H1 (cell line): ENCODE measurements around the gene UHRF2. TPM values are rescaled to one million over a fixed set of nuclear protein-coding genes. Genes with fewer than 3 reads are reported as not detected.

Experiments
- CTCF ChIA-PET: fragments of 300-600 bp; sonication (Branson Sonifier 250); formaldehyde crosslinking; loops from one replicate; lab custom pipeline; 2021; ENCODE audit not compliant: partially characterized antibody; lab: Charles Lee
- POLR2A ChIA-PET: fragments of 300-600 bp; sonication (Branson Sonifier 250); formaldehyde crosslinking; loops from one replicate; lab custom pipeline; 2021; ENCODE audit warnings: inconsistent platforms; ENCODE audit not compliant: partially characterized antibody; lab: Charles Lee
- DNase-seq, 2 experiments: peaks; one replicate each; pipeline versions ENCODE4 v3.0.0 to v3.0.0-alpha.2; 2010 to 2022; ENCODE audit warnings: low spot score in 2 of 2, low read depth in 1 of 2, mixed read lengths in 1 of 2
- FAIRE-seq: peaks from 2 replicates; lab custom pipeline; 2011; peaks lifted over from hg19 to GRCh38; lab: Jason Lieb, UNC
- H2AFZ ChIP-seq: 2 replicates; pipeline ENCODE4 v1.8.1; 2012; ENCODE audit warnings: low read length, inconsistent platforms
- H2AK5ac ChIP-seq: 2 replicates; pipeline ENCODE4 v1.6.1; 2013; ENCODE audit warnings: low read depth, low read length
- H2BK120ac ChIP-seq: replicated peaks from 2 replicates; pipeline ENCODE3; 2013; ENCODE audit warnings: low read depth, low read length, inconsistent platforms
- H2BK12ac ChIP-seq: 2 replicates; pipeline ENCODE4 v1.6.1; 2013; ENCODE audit warnings: low read depth, low read length
- H2BK15ac ChIP-seq: 2 replicates; pipeline ENCODE4 v1.6.1; 2013; ENCODE audit warnings: low read length
- H2BK20ac ChIP-seq: 2 replicates; pipeline ENCODE4 v1.6.1; 2013; ENCODE audit warnings: low read length
- H2BK5ac ChIP-seq: 2 replicates; pipeline ENCODE4 v1.6.1; 2013; ENCODE audit warnings: low read depth, low read length
- H3K14ac ChIP-seq: 2 replicates; pipeline ENCODE4 v1.6.1; 2013; ENCODE audit warnings: inconsistent platforms; ENCODE audit not compliant: insufficient read length
- H3K18ac ChIP-seq: 2 replicates; pipeline ENCODE4 v1.6.1; 2013; ENCODE audit warnings: low read length; ENCODE audit errors: extremely low read depth
- H3K23ac ChIP-seq: 2 replicates; pipeline ENCODE4 v1.6.1; 2013; ENCODE audit warnings: inconsistent platforms; ENCODE audit not compliant: insufficient read length
- H3K23me2 ChIP-seq: 2 replicates; pipeline ENCODE4 v1.6.1; 2013; ENCODE audit warnings: low read depth, low read length
- H3K27ac ChIP-seq: 2 replicates; pipeline ENCODE4 v1.6.1; 2011; ENCODE audit warnings: low read depth, low read length, inconsistent platforms
- H3K27me3 ChIP-seq, 4 experiments: replicated peaks in 1 of 4; 1 replicate in 1 of 4; 2 replicates in 3 of 4; pipeline versions ENCODE4 v1.6.1 to v1.8.1; 2011 to 2013; ENCODE audit warnings: low read length in 3 of 4, mild to moderate bottlenecking in 3 of 4, inconsistent platforms in 2 of 4, mixed read lengths in 2 of 4, moderate library complexity in 1 of 4; ENCODE audit not compliant: control insufficient read depth in 3 of 4, insufficient read depth in 3 of 4; ENCODE audit errors: extremely low read depth in 1 of 4
- H3K36me3 ChIP-seq, 4 experiments: 2 replicates each; pipeline versions ENCODE4 v1.6.1 to v1.8.1; 2011 to 2013; ENCODE audit warnings: mild to moderate bottlenecking in 4 of 4, low read length in 3 of 4, moderate library complexity in 2 of 4, control low read depth in 1 of 4, inconsistent platforms in 1 of 4; ENCODE audit not compliant: insufficient read depth in 4 of 4, control insufficient read depth in 2 of 4
- H3K4ac ChIP-seq: replicated peaks from 2 replicates; pipeline ENCODE3; 2013; ENCODE audit warnings: low read length, low read depth, mixed read lengths, inconsistent platforms; ENCODE audit not compliant: insufficient read length
- H3K4me1 ChIP-seq, 4 experiments: replicated peaks in 1 of 4; 1 replicate in 1 of 4; 2 replicates in 3 of 4; pipeline versions ENCODE4 v1.6.1 to v1.8.1; 2011 to 2013; ENCODE audit warnings: low read length in 3 of 4, inconsistent platforms in 2 of 4, mixed read lengths in 1 of 4; ENCODE audit not compliant: insufficient read depth in 4 of 4, control insufficient read depth in 3 of 4
- H3K4me2 ChIP-seq, 2 experiments: 2 replicates each; pipeline versions ENCODE4 v1.6.1 to v1.8.1; 2011 to 2013; ENCODE audit warnings: low read depth in 2 of 2, low read length in 2 of 2, control low read depth in 1 of 2, inconsistent platforms in 1 of 2, mild to moderate bottlenecking in 1 of 2; ENCODE audit not compliant: insufficient read depth in 1 of 2
- H3K4me3 ChIP-seq, 4 experiments: fragments of 200-600, 300-600 bp in 1 of 4; sonication (generic), shearing (Covaris generic), sonication (Bioruptor Twin) in 1 of 4; 2 replicates each; pipeline versions ENCODE4 v1.5.1 to v1.8.1; 2011 to 2016; ENCODE audit warnings: low read length in 4 of 4, low read depth in 3 of 4, control low read depth in 2 of 4, inconsistent platforms in 2 of 4, mild to moderate bottlenecking in 2 of 4, mixed read lengths in 1 of 4, moderate library complexity in 1 of 4; ENCODE audit not compliant: insufficient read depth in 2 of 4; ENCODE audit errors: extremely low read depth in 1 of 4
- H3K56ac ChIP-seq: replicated peaks from 2 replicates; pipeline ENCODE3; 2013; ENCODE audit warnings: low read depth, mild to moderate bottlenecking, mixed read lengths, low read length, inconsistent platforms; ENCODE audit not compliant: insufficient read length
- H3K79me1 ChIP-seq: 2 replicates; pipeline ENCODE4 v1.6.1; 2013; ENCODE audit warnings: low read depth, low read length, control low read depth
- H3K79me2 ChIP-seq, 2 experiments: 2 replicates each; pipeline versions ENCODE4 v1.6.1 to v1.8.1; 2012 to 2013; ENCODE audit warnings: low read length in 2 of 2, mild to moderate bottlenecking in 2 of 2, inconsistent platforms in 1 of 2; ENCODE audit not compliant: insufficient read depth in 2 of 2, control insufficient read depth in 1 of 2
- H3K9ac ChIP-seq, 4 experiments: replicated peaks in 1 of 4; 1 replicate in 1 of 4; 2 replicates in 3 of 4; pipeline versions ENCODE4 v1.6.1 to v1.8.1; 2011 to 2013; ENCODE audit warnings: low read depth in 3 of 4, low read length in 3 of 4, control low read depth in 2 of 4, mild to moderate bottlenecking in 2 of 4, moderate library complexity in 2 of 4, inconsistent platforms in 1 of 4; ENCODE audit errors: extremely low read depth in 1 of 4
- H3K9me3 ChIP-seq, 2 experiments: 2 replicates each; pipeline versions ENCODE4 v1.6.1 to v1.8.1; 2012 to 2013; ENCODE audit warnings: mild to moderate bottlenecking in 2 of 2, moderate library complexity in 2 of 2, control low read depth in 1 of 2, inconsistent platforms in 1 of 2, low read depth in 1 of 2, low read length in 1 of 2, mixed read lengths in 1 of 2; ENCODE audit not compliant: insufficient read depth in 2 of 2
- H4K20me1 ChIP-seq, 2 experiments: replicated peaks in 1 of 2; 2 replicates each; pipeline versions ENCODE3 to v1.8.1; 2011 to 2013; ENCODE audit warnings: inconsistent platforms in 2 of 2, low read length in 2 of 2, mild to moderate bottlenecking in 1 of 2; ENCODE audit not compliant: insufficient read depth in 2 of 2, control insufficient read depth in 1 of 2
- H4K5ac ChIP-seq: 2 replicates; pipeline ENCODE4 v1.6.1; 2013; ENCODE audit warnings: low read length, low read depth, mixed read lengths, inconsistent platforms; ENCODE audit not compliant: insufficient read length
- H4K8ac ChIP-seq: 2 replicates; pipeline ENCODE4 v1.8.0; 2013; ENCODE audit warnings: mild to moderate bottlenecking, moderate library complexity, low read length, inconsistent platforms; ENCODE audit not compliant: insufficient read depth; ENCODE audit errors: extremely low read depth
- H4K91ac ChIP-seq: replicated peaks from 2 replicates; pipeline ENCODE3; 2013; ENCODE audit warnings: low read length, mixed read lengths, inconsistent platforms; ENCODE audit not compliant: insufficient read length
- NRF1 ChIP-seq: IDR thresholded peaks from 2 replicates; pipeline ENCODE4 v1.6.1; 2011; ENCODE audit warnings: mild to moderate bottlenecking, low read depth, low read length, improper control_type of control experiment
- POLR2AphosphoS5 ChIP-seq: IDR thresholded peaks from 2 replicates; pipeline ENCODE4 v1.6.1; 2011; ENCODE audit warnings: low read depth, low read length
- WGBS, 2 experiments: shearing (Covaris generic) in 1 of 2; methylation state at CpG; one replicate each; pipeline versions ENCODE4 v1.1.6 to v1.1.7; 2013 to 2015; ENCODE audit warnings: low lambda C conversion rate in 2 of 2, mixed read lengths in 2 of 2, inconsistent platforms in 1 of 2, low coverage in 1 of 2, missing lambda C conversion rate in 1 of 2; ENCODE audit not compliant: insufficient replicate concordance in 2 of 2, insufficient coverage in 1 of 2, insufficient read length in 1 of 2; ENCODE audit errors: extremely low coverage in 1 of 2, missing lambda C conversion rate in 1 of 2; 5-methylcytosine and 5-hydroxymethylcytosine counted together
- polyA plus RNA-seq, 7 experiments: library from polyadenylated mRNA; depleted of rRNA in 3 of 7; stranded (reverse) in 5 of 7; unstranded in 2 of 7; fragments of >200 nt in 5 of 7; fragments of 200-250 nt in 2 of 7; gene quantifications; 1 replicate in 5 of 7; 2 replicates in 1 of 7; 4 replicates in 1 of 7; pipeline versions ENCODE4 v1.2.1 to v1.2.3, GENCODE V29; 2011 to 2013; ENCODE audit warnings: missing spikeins in 2 of 7, mixed read lengths in 2 of 7
- total RNA-seq: library from RNA; stranded (reverse); fragmentation: NEBNext Ultra II Directional; extraction: Animal tissue kit (Norgen Biotek cat#: 25700); gene quantifications from 2 replicates; pipeline ENCODE4 v1.2.1, GENCODE V29; 2021

Gene UHRF2
- total and polyA plus RNA-seq, 2 of the 8 experiments (the other 6 are each of a cell fraction or from before 2014, with no cell fraction given): 31.8 to 48.0 TPM

GRCh38 chr9:6467006-6467625 is 54.1 kb downstream of the UHRF2 start:
- Histone ChIP-seq H3K27ac (no peak overlapping the region), H3K14ac (no peak overlapping the region), H3K4me2 (no peak overlapping the region), H2BK12ac (no peak overlapping the region), H3K9me3 (no peaks in the 10 kb centered on the region), H3K23ac (no peak overlapping the region), H3K4me3 (no peak overlapping the region), H3K79me1 (no peaks in the 10 kb centered on the region), H4K91ac (no peak overlapping the region), H2AFZ (no peak overlapping the region), H3K27me3 (no peaks in the 10 kb centered on the region), H2BK20ac (no peak overlapping the region), H2AK5ac (no peak overlapping the region), H3K18ac (no peak overlapping the region), H2BK15ac (no peak overlapping the region), H2BK5ac (no peak overlapping the region), H4K8ac (no peak overlapping the region), H3K36me3 (peaks cover 0 to 3% (median 0%) of the 10 kb centered on the region in 4 experiments; a peak in 1 of 8 replicates), H3K79me2 (peaks cover 0 to 27% of the 10 kb centered on the region in 2 experiments; a peak in 2 of 4 replicates), H3K4ac (no peak overlapping the region), H3K23me2 (no peaks in the 10 kb centered on the region), H4K20me1 (peaks cover 0 to 3% of the 10 kb centered on the region in 2 experiments), H3K56ac (no peak overlapping the region), H2BK120ac (no peak overlapping the region), H4K5ac (no peak overlapping the region), H3K4me1 (no peaks in the 10 kb centered on the region; a peak in 1 of 7 replicates), H3K9ac (no peak overlapping the region)
- no peak for FAIRE-seq
- CTCF ChIA-PET: no interaction called here
- POLR2A ChIA-PET: interaction anchor here (0.5 kb wide), 1 partner anchor 306 kb away, joined by 3 read pairs; no protein-coding TSS in a partner anchor
- no peak for DNase-seq
- 87% methylated on average over 6 of the region's 6 CpGs; no CpG with 5 or more reads in 1 of the 2 experiments for WGBS, 2 experiments
- TF ChIP-seq POLR2AphosphoS5 (no peak), NRF1 (no peak)
